DND-41 (cell line): ENCODE results near the gene POU2AF2.

Source experiments
- ATAC-seq: fragments of 200-7000 bp; cut with Tn5 transposase; 3 replicates; pipeline ENCODE4 v1.9.1; 2021; ENCODE audit warnings: low read depth; ENCODE audit not compliant: insufficient read depth
- DNase-seq: peaks from one replicate; pipeline ENCODE4 v3.0.0-alpha.2; 2020
- H2AFZ ChIP-seq: 2 replicates; pipeline ENCODE4 v1.6.0; 2012; ENCODE audit warnings: low read depth, low read length
- H3K27ac ChIP-seq: 2 replicates; pipeline ENCODE4 v1.5.1; 2012; ENCODE audit warnings: low read length, inconsistent platforms
- H3K27me3 ChIP-seq: fragments of 200-600 bp; sonication (generic); 2 replicates; pipeline ENCODE4 v1.6.0; 2012; ENCODE audit warnings: low read length, mild to moderate bottlenecking, inconsistent platforms; ENCODE audit not compliant: insufficient read depth, poor library complexity
- H3K36me3 ChIP-seq: 2 replicates; pipeline ENCODE4 v1.5.1; 2012; ENCODE audit warnings: low read length, inconsistent platforms; ENCODE audit not compliant: insufficient read depth
- H3K4me1 ChIP-seq: 2 replicates; pipeline ENCODE4 v1.5.1; 2012; ENCODE audit warnings: mild to moderate bottlenecking, low read length; ENCODE audit not compliant: insufficient read depth
- H3K4me2 ChIP-seq: 2 replicates; pipeline ENCODE4 v1.6.0; 2012; ENCODE audit warnings: mild to moderate bottlenecking, moderate library complexity, low read length, inconsistent platforms; ENCODE audit not compliant: insufficient read depth
- H3K4me3 ChIP-seq, 2 experiments: fragments of 200-600 bp in 1 of 2; shearing (Covaris generic) in 1 of 2; 2 replicates each; pipeline ENCODE4 v1.5.1; 2012 to 2016; ENCODE audit warnings: inconsistent platforms in 2 of 2, low read length in 2 of 2, mild to moderate bottlenecking in 2 of 2, low read depth in 1 of 2, moderate library complexity in 1 of 2
- H3K79me2 ChIP-seq: 2 replicates; pipeline ENCODE4 v1.6.0; 2012; ENCODE audit warnings: low read length, inconsistent platforms; ENCODE audit not compliant: insufficient read depth
- H3K9ac ChIP-seq: 2 replicates; pipeline ENCODE4 v1.6.0; 2012; ENCODE audit warnings: low read depth, mild to moderate bottlenecking, inconsistent platforms, low read length, moderate library complexity
- H3K9me3 ChIP-seq: 2 replicates; pipeline ENCODE4 v1.5.1; 2012; ENCODE audit warnings: low read length, moderate library complexity, mild to moderate bottlenecking, inconsistent platforms; ENCODE audit not compliant: insufficient read depth, severe bottlenecking
- H4K20me1 ChIP-seq: 2 replicates; pipeline ENCODE4 v1.6.0; 2012; ENCODE audit warnings: low read length; ENCODE audit not compliant: insufficient read depth
- CTCF ChIP-seq: IDR thresholded peaks from 2 replicates; pipeline ENCODE4 v1.5.1; 2012; ENCODE audit warnings: borderline replicate concordance, low read length, moderate library complexity, mild to moderate bottlenecking; ENCODE audit not compliant: poor library complexity, severe bottlenecking; ENCODE audit errors: extremely low read depth
- EZH2 ChIP-seq: IDR thresholded peaks from 3 replicates; pipeline ENCODE4 v1.6.1; 2012; ENCODE audit warnings: borderline replicate concordance, low read depth, mild to moderate bottlenecking, moderate library complexity, low read length, inconsistent platforms; ENCODE audit not compliant: severe bottlenecking

The POU2AF2 gene

DNA sequence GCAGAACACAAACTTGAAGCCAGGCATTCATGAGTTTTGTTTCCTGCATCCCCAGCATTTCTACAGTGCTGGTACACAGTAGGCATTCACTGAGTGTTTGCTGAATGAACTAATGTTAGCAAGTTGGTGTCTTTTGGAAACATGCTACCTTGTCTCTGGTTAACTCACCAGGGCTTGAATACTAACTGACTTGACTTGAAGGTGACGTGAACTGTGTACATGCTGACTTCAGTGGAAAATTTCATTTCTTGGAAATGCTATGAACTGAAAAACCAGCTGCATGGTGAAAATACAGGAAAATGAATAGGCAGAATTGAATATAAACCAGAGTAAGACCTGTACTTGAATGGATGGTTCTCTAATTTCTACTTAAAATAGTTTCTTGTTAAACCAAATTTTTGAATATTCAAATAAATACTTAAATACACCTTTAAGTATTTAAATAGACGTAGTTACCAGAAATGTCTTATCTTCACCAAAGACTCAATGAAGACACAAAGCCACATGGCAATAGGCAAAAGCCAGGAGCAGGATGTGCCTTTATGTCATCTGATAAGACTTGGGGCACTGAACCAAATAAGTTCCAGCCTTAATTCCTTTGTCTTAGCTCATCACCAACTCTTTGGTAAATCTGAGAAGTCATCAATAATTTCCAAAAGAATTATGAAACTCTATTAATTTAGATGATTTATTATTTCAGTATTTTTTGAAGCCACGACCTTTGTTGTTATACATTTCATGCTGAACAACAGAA, 39.7 kb upstream of the POU2AF2 start:
- no peak overlapping the region for H3K4me2 ChIP-seq
- H2AFZ ChIP-seq = no peak overlapping the region
- no peak for TF ChIP-seq CTCF
- no peak for TF ChIP-seq EZH2
- no peak overlapping the region for H3K9ac ChIP-seq
- H3K4me3 ChIP-seq = no peak overlapping the region
- no peaks in the 10 kb centered on the region for H3K79me2 ChIP-seq
- DNase-seq = no peak
- no peaks in the 10 kb centered on the region for H3K4me1 ChIP-seq
- H3K9me3 ChIP-seq = no peaks in the 10 kb centered on the region
- no peaks in the 10 kb centered on the region for H3K36me3 ChIP-seq
- no peak overlapping the region for H3K27ac ChIP-seq
- no peak for ATAC-seq
- H3K27me3 ChIP-seq = peaks cover 6% of the 10 kb centered on the region
- H4K20me1 ChIP-seq = no peaks in the 10 kb centered on the region

- H3K36me3 ChIP-seq = no peaks in the 10 kb centered on the region
- H3K4me3 ChIP-seq = no peak overlapping the region
- H3K9me3 ChIP-seq = no peaks in the 10 kb centered on the region
- DNase-seq = no peak
- peaks cover 6% of the 10 kb centered on the region for H3K27me3 ChIP-seq
- no peak overlapping the region for H2AFZ ChIP-seq
- no peak overlapping the region for H3K27ac ChIP-seq
- H4K20me1 ChIP-seq = no peaks in the 10 kb centered on the region
- H3K4me2 ChIP-seq = no peak overlapping the region
- no peaks in the 10 kb centered on the region for H3K4me1 ChIP-seq
- TF ChIP-seq CTCF (no peak), EZH2 (no peak)
- ATAC-seq = no peak
- H3K79me2 ChIP-seq = no peaks in the 10 kb centered on the region
- H3K9ac ChIP-seq = no peak overlapping the region
Observed at GRCh38 chr11:111206472-111206871, 39.1 kb upstream of the POU2AF2 start.

DNA sequence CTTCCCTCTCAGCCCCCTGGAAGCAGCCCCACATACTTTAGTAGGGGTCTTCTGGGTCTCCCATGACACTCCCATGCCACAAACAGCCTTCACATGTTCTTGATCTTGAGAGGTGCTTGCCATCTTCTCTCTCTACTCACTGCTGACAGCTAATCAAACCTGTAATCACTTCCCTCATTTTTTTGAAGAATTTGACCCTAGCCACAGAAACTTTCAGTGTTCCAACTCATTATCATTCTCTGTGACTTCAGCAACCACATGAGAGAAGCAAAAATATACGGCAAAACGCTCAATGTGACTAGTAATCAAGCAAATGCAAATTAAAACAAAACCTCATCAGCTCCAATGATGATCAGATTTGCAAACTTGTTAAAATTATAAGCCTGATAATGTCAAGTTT, 38.3 kb upstream of the POU2AF2 start:
- no peak overlapping the region for H3K4me3 ChIP-seq
- TF ChIP-seq EZH2 (no peak), CTCF (no peak)
- no peaks in the 10 kb centered on the region for H4K20me1 ChIP-seq
- no peaks in the 10 kb centered on the region for H3K9me3 ChIP-seq
- no peak overlapping the region for H2AFZ ChIP-seq
- peaks cover 6% of the 10 kb centered on the region for H3K27me3 ChIP-seq
- H3K4me1 ChIP-seq = no peaks in the 10 kb centered on the region
- H3K79me2 ChIP-seq = no peaks in the 10 kb centered on the region
- DNase-seq (no peak), ATAC-seq (no peak)
- H3K27ac ChIP-seq = no peak overlapping the region
- no peak overlapping the region for H3K4me2 ChIP-seq
- no peaks in the 10 kb centered on the region for H3K36me3 ChIP-seq
- H3K9ac ChIP-seq = no peak overlapping the region
